Kidney epithelial cell (primary cell): ENCODE results near the gene KIR2DL1. TPM values are rescaled to one million over a fixed set of nuclear protein-coding genes. Genes with fewer than 3 reads are reported as not detected.
"Not testable (repeated sequence)": the region's sequence is repeated elsewhere in the genome, so short reads cannot be mapped to it uniquely, and the experiment has no call there.

Source experiments
- DNase-seq: peaks from one replicate; pipeline ENCODE4 v3.0.0-alpha.2; 2010; ENCODE audit warnings: low read depth
- H3K27me3 ChIP-seq: 2 replicates; pipeline ENCODE4 v1.6.0; 2011; ENCODE audit warnings: low read length; ENCODE audit not compliant: control insufficient read depth, insufficient read depth
- H3K36me3 ChIP-seq: 2 replicates; pipeline ENCODE4 v1.5.1; 2011; ENCODE audit warnings: low read length; ENCODE audit not compliant: control insufficient read depth, insufficient read depth
- H3K4me3 ChIP-seq: 2 replicates; pipeline ENCODE4 v1.5.1; 2011; ENCODE audit warnings: low read depth, mild to moderate bottlenecking, control low read depth, low read length
- total RNA-seq: library from RNA; depleted of rRNA; stranded (reverse); fragments of >200 nt; gene quantifications from 2 replicates; pipeline ENCODE4 v1.2.3, GENCODE V29; 2015
- TF ChIP-seq, protein P1 (sequence below): IDR thresholded peaks from 2 replicates; pipeline ENCODE4 v1.5.1; 2011; ENCODE audit warnings: mild to moderate bottlenecking, moderate library complexity, low read length, control low read depth, inconsistent platforms; ENCODE audit not compliant: insufficient read depth, poor library complexity, severe bottlenecking

Gene KIR2DL1
- not detected in 2 replicates for total RNA-seq

DNA sequence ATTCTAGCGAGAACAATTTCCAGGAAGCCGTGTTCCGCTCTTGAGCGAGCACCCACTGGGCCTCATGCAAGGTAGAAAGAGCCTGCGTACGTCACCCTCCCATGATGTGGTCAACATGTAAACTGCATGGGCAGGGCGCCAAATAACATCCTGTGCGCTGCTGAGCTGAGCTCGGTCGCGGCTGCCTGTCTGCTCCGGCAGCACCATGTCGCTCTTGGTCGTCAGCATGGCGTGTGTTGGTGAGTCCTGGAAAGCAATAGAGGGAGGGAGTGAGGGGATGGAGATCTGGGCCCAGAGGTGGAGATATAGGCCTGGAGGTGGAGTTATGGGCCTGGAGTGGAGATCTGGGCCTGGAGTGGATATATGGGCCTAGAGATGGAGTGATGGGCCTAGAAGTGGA is at the start of gene KIR2DL1:
Gene KIR2DL1, plus strand, starts transcription at position 148 of the 400 bp plus-strand sequence. Its CDS starts 58 bp downstream, at position 206.
- not testable (repeated sequence) for H3K36me3 ChIP-seq, DNase-seq, H3K4me3 ChIP-seq, H3K27me3 ChIP-seq

- Histone ChIP-seq H3K27me3 (no peaks in the 10 kb centered on the region), H3K36me3 (no peaks in the 10 kb centered on the region), H3K4me3 (no peak within 1 kb of the TSS)
- TF ChIP-seq, protein P1, sequence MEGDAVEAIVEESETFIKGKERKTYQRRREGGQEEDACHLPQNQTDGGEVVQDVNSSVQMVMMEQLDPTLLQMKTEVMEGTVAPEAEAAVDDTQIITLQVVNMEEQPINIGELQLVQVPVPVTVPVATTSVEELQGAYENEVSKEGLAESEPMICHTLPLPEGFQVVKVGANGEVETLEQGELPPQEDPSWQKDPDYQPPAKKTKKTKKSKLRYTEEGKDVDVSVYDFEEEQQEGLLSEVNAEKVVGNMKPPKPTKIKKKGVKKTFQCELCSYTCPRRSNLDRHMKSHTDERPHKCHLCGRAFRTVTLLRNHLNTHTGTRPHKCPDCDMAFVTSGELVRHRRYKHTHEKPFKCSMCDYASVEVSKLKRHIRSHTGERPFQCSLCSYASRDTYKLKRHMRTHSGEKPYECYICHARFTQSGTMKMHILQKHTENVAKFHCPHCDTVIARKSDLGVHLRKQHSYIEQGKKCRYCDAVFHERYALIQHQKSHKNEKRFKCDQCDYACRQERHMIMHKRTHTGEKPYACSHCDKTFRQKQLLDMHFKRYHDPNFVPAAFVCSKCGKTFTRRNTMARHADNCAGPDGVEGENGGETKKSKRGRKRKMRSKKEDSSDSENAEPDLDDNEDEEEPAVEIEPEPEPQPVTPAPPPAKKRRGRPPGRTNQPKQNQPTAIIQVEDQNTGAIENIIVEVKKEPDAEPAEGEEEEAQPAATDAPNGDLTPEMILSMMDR: no peak
- no peak for DNase-seq
These were observed 45.5 kb upstream of the KIR2DL1 start, which contains the start of gene KIR3DL3 for GRCh38 chr19:54724142-54724541. Gene KIR3DL3, plus strand, starts transcription at chr19:54724442. Its CDS starts 55 bp downstream, at chr19:54724497.

GRCh38 chr19:54724644-54725043 is 44.9 kb upstream of the KIR2DL1 start:
- H3K27me3 ChIP-seq: no peaks in the 10 kb centered on the region
- H3K36me3 ChIP-seq: no peaks in the 10 kb centered on the region
- DNase-seq: no peak
- TF ChIP-seq, protein P1: no peak
- no peak overlapping the region for H3K4me3 ChIP-seq

- Histone ChIP-seq H3K4me3 (no peak overlapping the region), H3K36me3 (no peaks in the 10 kb centered on the region), H3K27me3 (no peaks in the 10 kb centered on the region)
- DNase-seq: no peak
- TF ChIP-seq, protein P1: no peak
These were observed 44.3 kb upstream of the KIR2DL1 start for GRCh38 chr19:54725321-54725720.

DNA sequence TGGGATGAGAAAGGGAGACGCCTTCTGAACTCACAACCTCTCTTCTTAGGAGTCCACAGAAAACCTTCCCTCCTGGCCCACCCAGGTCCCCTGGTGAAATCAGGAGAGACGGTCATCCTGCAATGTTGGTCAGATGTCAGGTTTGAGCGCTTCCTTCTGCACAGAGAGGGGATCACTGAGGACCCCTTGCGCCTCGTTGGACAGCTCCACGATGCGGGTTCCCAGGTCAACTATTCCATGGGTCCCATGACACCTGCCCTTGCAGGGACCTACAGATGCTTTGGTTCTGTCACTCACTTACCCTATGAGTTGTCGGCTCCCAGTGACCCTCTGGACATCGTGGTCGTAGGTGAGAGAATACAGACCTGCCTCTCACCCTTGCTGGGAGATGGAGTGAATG is 42.0 kb upstream of the KIR2DL1 start:
- TF ChIP-seq, protein P1: no peak
- H3K36me3 ChIP-seq: no peaks in the 10 kb centered on the region
- H3K27me3 ChIP-seq: no peaks in the 10 kb centered on the region
- H3K4me3 ChIP-seq: no peak overlapping the region
- no peak for DNase-seq

GRCh38 chr19:54728167-54728566 is 41.4 kb upstream of the KIR2DL1 start:
- DNase-seq: no peak
- Histone ChIP-seq H3K36me3 (no peaks in the 10 kb centered on the region), H3K4me3 (no peak overlapping the region), H3K27me3 (no peaks in the 10 kb centered on the region)
- TF ChIP-seq, protein P1: no peak
